Panc1 (cell line): ENCODE measurements around the gene DES.

ENCODE experiments used
- POLR2AphosphoS5 ChIP-seq: IDR thresholded peaks from 2 replicates; pipeline ENCODE4 v1.6.1; 2012; ENCODE audit warnings: mild to moderate bottlenecking, low read depth, low read length, moderate library complexity
- TCF7L2 ChIP-seq: IDR thresholded peaks from 2 replicates; pipeline ENCODE4 v1.6.1; 2011; ENCODE audit warnings: mild to moderate bottlenecking, low read depth, low read length, inconsistent platforms
- TF ChIP-seq, protein P1 (sequence below): fragments of 450-650 bp; IDR thresholded peaks from 2 replicates; pipeline ENCODE4 v1.5.1; 2017; ENCODE audit warnings: mild to moderate bottlenecking
- TF ChIP-seq, protein P2 (sequence below), 2 experiments: IDR thresholded peaks; 2 replicates each; pipeline ENCODE4 v1.6.1; 2011 to 2012; ENCODE audit warnings: low read depth in 2 of 2, control low read depth in 1 of 2, low read length in 1 of 2, mild to moderate bottlenecking in 1 of 2, moderate library complexity in 1 of 2; ENCODE audit not compliant: insufficient read depth in 1 of 2

DNA sequence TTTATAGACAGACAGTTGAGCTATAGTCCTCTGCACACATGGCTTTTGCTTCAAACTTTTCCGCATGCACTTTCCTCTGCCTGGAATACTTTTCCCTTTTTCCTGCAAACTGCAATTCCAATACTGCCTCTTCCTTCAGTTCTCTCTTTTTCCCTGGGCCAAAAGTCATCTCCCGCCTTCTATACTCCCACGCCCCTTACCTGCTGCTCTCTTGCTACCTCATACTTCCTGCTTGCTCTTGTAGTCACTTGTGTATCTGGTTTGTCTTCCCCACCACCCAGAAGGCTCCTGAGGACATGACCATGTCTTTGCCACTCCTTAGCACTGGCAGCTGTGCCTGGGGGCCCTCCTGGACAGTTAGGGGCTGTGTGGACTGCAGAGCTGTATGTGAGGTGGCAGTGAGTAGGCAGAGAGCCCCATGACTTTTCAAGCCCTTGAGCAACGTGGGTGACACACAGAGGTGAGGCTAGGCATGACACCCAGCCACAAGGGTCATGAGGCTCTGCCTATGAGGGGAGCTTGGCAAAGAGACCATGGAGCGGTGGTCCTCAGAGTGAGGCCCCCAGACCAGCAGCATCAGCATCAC lies 39.7 kb downstream of the DES start:
- TF ChIP-seq, protein P1, sequence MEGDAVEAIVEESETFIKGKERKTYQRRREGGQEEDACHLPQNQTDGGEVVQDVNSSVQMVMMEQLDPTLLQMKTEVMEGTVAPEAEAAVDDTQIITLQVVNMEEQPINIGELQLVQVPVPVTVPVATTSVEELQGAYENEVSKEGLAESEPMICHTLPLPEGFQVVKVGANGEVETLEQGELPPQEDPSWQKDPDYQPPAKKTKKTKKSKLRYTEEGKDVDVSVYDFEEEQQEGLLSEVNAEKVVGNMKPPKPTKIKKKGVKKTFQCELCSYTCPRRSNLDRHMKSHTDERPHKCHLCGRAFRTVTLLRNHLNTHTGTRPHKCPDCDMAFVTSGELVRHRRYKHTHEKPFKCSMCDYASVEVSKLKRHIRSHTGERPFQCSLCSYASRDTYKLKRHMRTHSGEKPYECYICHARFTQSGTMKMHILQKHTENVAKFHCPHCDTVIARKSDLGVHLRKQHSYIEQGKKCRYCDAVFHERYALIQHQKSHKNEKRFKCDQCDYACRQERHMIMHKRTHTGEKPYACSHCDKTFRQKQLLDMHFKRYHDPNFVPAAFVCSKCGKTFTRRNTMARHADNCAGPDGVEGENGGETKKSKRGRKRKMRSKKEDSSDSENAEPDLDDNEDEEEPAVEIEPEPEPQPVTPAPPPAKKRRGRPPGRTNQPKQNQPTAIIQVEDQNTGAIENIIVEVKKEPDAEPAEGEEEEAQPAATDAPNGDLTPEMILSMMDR, result no peak
- TF ChIP-seq POLR2AphosphoS5, result no peak
- TF ChIP-seq, protein P2, sequence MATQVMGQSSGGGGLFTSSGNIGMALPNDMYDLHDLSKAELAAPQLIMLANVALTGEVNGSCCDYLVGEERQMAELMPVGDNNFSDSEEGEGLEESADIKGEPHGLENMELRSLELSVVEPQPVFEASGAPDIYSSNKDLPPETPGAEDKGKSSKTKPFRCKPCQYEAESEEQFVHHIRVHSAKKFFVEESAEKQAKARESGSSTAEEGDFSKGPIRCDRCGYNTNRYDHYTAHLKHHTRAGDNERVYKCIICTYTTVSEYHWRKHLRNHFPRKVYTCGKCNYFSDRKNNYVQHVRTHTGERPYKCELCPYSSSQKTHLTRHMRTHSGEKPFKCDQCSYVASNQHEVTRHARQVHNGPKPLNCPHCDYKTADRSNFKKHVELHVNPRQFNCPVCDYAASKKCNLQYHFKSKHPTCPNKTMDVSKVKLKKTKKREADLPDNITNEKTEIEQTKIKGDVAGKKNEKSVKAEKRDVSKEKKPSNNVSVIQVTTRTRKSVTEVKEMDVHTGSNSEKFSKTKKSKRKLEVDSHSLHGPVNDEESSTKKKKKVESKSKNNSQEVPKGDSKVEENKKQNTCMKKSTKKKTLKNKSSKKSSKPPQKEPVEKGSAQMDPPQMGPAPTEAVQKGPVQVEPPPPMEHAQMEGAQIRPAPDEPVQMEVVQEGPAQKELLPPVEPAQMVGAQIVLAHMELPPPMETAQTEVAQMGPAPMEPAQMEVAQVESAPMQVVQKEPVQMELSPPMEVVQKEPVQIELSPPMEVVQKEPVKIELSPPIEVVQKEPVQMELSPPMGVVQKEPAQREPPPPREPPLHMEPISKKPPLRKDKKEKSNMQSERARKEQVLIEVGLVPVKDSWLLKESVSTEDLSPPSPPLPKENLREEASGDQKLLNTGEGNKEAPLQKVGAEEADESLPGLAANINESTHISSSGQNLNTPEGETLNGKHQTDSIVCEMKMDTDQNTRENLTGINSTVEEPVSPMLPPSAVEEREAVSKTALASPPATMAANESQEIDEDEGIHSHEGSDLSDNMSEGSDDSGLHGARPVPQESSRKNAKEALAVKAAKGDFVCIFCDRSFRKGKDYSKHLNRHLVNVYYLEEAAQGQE (IDR thresholded peaks at IDR 0.05; ENCODE audit: insufficient read depth in 1 of 2, low read depth in 2 of 2, low read length in 1 of 2), result no peak
- TF ChIP-seq TCF7L2, result no peak
